ENCODE results near the gene SLC22A23. TPM values are rescaled to one million over a fixed set of nuclear protein-coding genes. Genes with fewer than 3 reads are reported as not detected.

SLC22A23 gene
- total and polyA plus RNA-seq, 2 of the 4 experiments (the other 2 are of a cell fraction): 0.72 to 1.6 TPM

DNA sequence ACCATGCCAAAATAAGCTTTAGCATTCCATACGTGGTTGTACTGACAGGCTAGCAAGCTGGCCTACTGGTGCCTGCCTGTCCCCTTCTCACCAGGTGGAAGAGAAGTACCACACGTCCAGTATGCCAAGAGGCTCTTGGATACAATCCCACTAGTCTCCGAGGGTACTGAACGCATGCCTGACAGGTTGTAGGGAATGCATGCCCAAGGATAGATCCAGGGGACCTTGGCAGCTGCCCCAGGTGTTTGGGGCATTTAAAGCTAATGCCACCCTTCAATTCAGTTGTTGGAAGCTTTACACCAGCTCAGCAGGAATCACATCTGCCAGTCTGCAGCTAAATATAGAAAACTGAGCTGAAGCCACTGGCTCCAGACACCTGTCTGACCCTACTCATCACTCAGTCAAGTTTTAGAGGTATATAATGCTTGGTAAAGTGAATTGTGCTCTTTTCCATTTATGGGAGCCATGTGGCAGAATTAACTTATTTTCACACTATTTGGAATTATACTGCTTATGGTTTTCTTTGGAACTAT, 234.3 kb downstream of the SLC22A23 start:
- Histone ChIP-seq H3K4me1 (ENCODE audit: control insufficient read depth, insufficient read depth, low read length) (no peaks in the 10 kb centered on the region; the same call in 1 of the 2 replicates), H3K9ac (ENCODE audit: low read depth, low read length) (no peak overlapping the region), H4K91ac (ENCODE audit: insufficient read depth, low read depth, low read length) (no peak overlapping the region), H4K20me1 (ENCODE audit: insufficient read depth, low read length) (peaks cover 9% of the 10 kb centered on the region; the same call in 1 of the 2 replicates), H2BK20ac (ENCODE audit: low read depth, low read length) (no peak overlapping the region), H3K36me3 (ENCODE audit: control insufficient read depth, insufficient read depth, low read length) (no peaks in the 10 kb centered on the region), H3K4me2 (ENCODE audit: low read depth, low read length) (no peak overlapping the region), H3K18ac (ENCODE audit: low read depth, low read length) (no peak overlapping the region), H2BK15ac (ENCODE audit: low read depth, low read length) (no peak overlapping the region), H3K27ac (ENCODE audit: insufficient read depth, low read length) (no peak overlapping the region), H3K4ac (ENCODE audit: low read depth, low read length) (no peak overlapping the region), H2AK5ac (ENCODE audit: low read depth, low read length) (no peak overlapping the region), H3K27me3 (ENCODE audit: control insufficient read depth, insufficient read depth, low read length) (peaks cover 46% of the 10 kb centered on the region), H3K23ac (ENCODE audit: low read depth, low read length) (no peak overlapping the region), H3K56ac (ENCODE audit: extremely low read depth, insufficient read depth, low read length) (no peak overlapping the region), H2BK5ac (ENCODE audit: low read depth, low read length, poor library complexity, severe bottlenecking) (no peak overlapping the region), H3K4me3 (ENCODE audit: insufficient read depth, low read depth, low read length) (no peak overlapping the region), H3K9me3 (ENCODE audit: control insufficient read depth, insufficient read depth, low read length) (no peaks in the 10 kb centered on the region), H2AK9ac (replicated peaks; ENCODE audit: low read depth, low read length, poor library complexity) (no peak overlapping the region), H2BK120ac (ENCODE audit: low read depth, low read length) (no peak overlapping the region), H3K79me1 (ENCODE audit: low read depth in 1 of 2, low read length in 2 of 2) (peaks cover 0 to 4% of the 10 kb centered on the region in 2 experiments; a peak in 1 of 4 replicates), H3K14ac (replicated peaks; ENCODE audit: low read depth, low read length) (no peak overlapping the region), H4K5ac (ENCODE audit: low read depth, low read length) (no peak overlapping the region), H4K8ac (ENCODE audit: low read depth in 2 of 2, low read length in 2 of 2) (no peak overlapping the region), H2AFZ (replicated peaks; ENCODE audit: low read length, poor library complexity) (peak overlapping the region; percentile 14), H3K9me1 (ENCODE audit: insufficient read depth, low read length) (peaks cover 7% of the 10 kb centered on the region; the same call in 1 of the 2 replicates)
- POLR2A ChIA-PET (ENCODE audit: unreplicated experiment): no interaction called here
- 100% methylated on average over 1 of the region's 4 CpGs; no CpG with 5 or more reads in 1 of the 2 experiments for WGBS, 2 experiments (ENCODE audit: extremely low coverage in 2 of 2, insufficient read length in 1 of 2)
- ATAC-seq (ENCODE audit: low read depth) (no peak), DNase-seq (no peak)
- TF ChIP-seq BHLHE40 (IDR thresholded peaks at IDR 0.05; ENCODE audit: low read depth, low read length) (no peak), MAFK (IDR thresholded peaks at IDR 0.05; ENCODE audit: low read depth, low read length) (no peak), POLR2A (IDR thresholded peaks at IDR 0.05; ENCODE audit: low read depth, low read length) (no peak), RCOR1 (IDR thresholded peaks at IDR 0.05; ENCODE audit: insufficient replicate concordance, low read length) (no peak), NFE2L2 (IDR thresholded peaks at IDR 0.05; ENCODE audit: low read depth, low read length) (no peak), RAD21 (IDR thresholded peaks at IDR 0.05; ENCODE audit: low read length) (no peak), MXI1 (IDR thresholded peaks at IDR 0.05; ENCODE audit: borderline replicate concordance, low read depth, low read length) (no peak), MAZ (IDR thresholded peaks at IDR 0.05; ENCODE audit: borderline replicate concordance, low read depth, low read length) (no peak), RFX5 (IDR thresholded peaks at IDR 0.05; ENCODE audit: low read depth, low read length) (no peak), SMC3 (IDR thresholded peaks at IDR 0.05; ENCODE audit: low read depth, low read length) (no peak), CHD1 (IDR thresholded peaks at IDR 0.05; ENCODE audit: low read depth, low read length) (no peak), FOS (IDR thresholded peaks at IDR 0.05; ENCODE audit: low read depth, low read length) (no peak), ELK1 (IDR thresholded peaks at IDR 0.05; ENCODE audit: borderline replicate concordance, low read depth, low read length) (no peak), CEBPB (IDR thresholded peaks at IDR 0.05; ENCODE audit: low read depth, low read length) (no peak), USF2 (IDR thresholded peaks at IDR 0.05; ENCODE audit: low read depth, low read length) (no peak)
- TF ChIP-seq, protein P1, sequence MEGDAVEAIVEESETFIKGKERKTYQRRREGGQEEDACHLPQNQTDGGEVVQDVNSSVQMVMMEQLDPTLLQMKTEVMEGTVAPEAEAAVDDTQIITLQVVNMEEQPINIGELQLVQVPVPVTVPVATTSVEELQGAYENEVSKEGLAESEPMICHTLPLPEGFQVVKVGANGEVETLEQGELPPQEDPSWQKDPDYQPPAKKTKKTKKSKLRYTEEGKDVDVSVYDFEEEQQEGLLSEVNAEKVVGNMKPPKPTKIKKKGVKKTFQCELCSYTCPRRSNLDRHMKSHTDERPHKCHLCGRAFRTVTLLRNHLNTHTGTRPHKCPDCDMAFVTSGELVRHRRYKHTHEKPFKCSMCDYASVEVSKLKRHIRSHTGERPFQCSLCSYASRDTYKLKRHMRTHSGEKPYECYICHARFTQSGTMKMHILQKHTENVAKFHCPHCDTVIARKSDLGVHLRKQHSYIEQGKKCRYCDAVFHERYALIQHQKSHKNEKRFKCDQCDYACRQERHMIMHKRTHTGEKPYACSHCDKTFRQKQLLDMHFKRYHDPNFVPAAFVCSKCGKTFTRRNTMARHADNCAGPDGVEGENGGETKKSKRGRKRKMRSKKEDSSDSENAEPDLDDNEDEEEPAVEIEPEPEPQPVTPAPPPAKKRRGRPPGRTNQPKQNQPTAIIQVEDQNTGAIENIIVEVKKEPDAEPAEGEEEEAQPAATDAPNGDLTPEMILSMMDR (conservative IDR thresholded peaks at IDR 0.05; ENCODE audit: low read depth, low read length): no peak
- in situ Hi-C loops (cut with MboI; ENCODE audit: low sequenced_read_pairs) (no loop called here), intact Hi-C loops (cut with micrococcal nuclease) (no loop called here), dilution Hi-C loops (cut with HindIII; ENCODE audit: low sequenced_read_pairs, unreplicated experiment) (no loop called here)
- no TSS peak for BruUV-seq (replicated peaks)
- CTCF ChIA-PET: interaction anchor here (1.0 kb wide), 1 partner anchor 28 kb away, joined by 4 read pairs; no protein-coding TSS in a partner anchor
